GM12878 (cell line): ENCODE measurements around the gene SCYGR6. TPM values are rescaled to one million over a fixed set of nuclear protein-coding genes. Genes with fewer than 3 reads are reported as not detected.

Experiments used
- ATAC-seq: fragments of 200-7000 bp; cut with Tn5 transposase; 3 replicates; pipeline ENCODE4 v1.9.1; 2020; ENCODE audit warnings: mild to moderate bottlenecking, moderate library complexity
- BruUV-seq: library from RNA; stranded (reverse); fragments of 400-500 nt; replicated peaks from 2 replicates; lab custom pipeline; 2021; lab: Mats Ljungman, UMichigan
- CTCF ChIA-PET: fragments of 300-600 bp; sonication (Branson Sonifier 250); formaldehyde crosslinking; extraction: SDS; loops from one replicate; lab custom pipeline; 2021; ENCODE audit warnings: inconsistent platforms; lab: Yijun Ruan, JAX
- POLR2A ChIA-PET: fragments of 350-600 bp; formaldehyde crosslinking; extraction: SDS; loops from one replicate; lab custom pipeline; 2021; ENCODE audit warnings: inconsistent platforms; lab: Charles Lee
- RAD21 ChIA-PET: fragments of 300-600 bp; sonication (Branson Sonifier 250); formaldehyde crosslinking; loops from one replicate; lab custom pipeline; 2023; ENCODE audit warnings: antibody characterized with exemption; ENCODE audit not compliant: unreplicated experiment; lab: Charles Lee
- SMC1A ChIA-PET: fragments of 300-600 bp; sonication (Branson Sonifier 250); formaldehyde crosslinking; loops from one replicate; lab custom pipeline; 2023; ENCODE audit not compliant: unreplicated experiment, uncharacterized antibody; lab: Charles Lee
- DNase-seq: peaks from one replicate; pipeline ENCODE4 v3.0.0-alpha.2; 2011; ENCODE audit warnings: low read depth, low spot score
- FAIRE-seq: peaks from 3 replicates; lab custom pipeline; 2011; peaks lifted over from hg19 to GRCh38; lab: Jason Lieb, UNC
- H2AFZ ChIP-seq: 2 replicates; pipeline ENCODE4 v1.6.0; 2011; ENCODE audit warnings: low read depth, low read length, control low read depth; ENCODE audit not compliant: control insufficient read depth
- H3K27ac ChIP-seq: 2 replicates; pipeline ENCODE4 v1.5.1; 2011; ENCODE audit warnings: control low read depth; ENCODE audit not compliant: control insufficient read depth, insufficient read depth
- H3K27me3 ChIP-seq, 2 experiments: replicated peaks in 1 of 2; 2 replicates each; pipeline versions ENCODE4 v1.6.0 to v1.6.1; 2011; ENCODE audit warnings: low read length in 1 of 2; ENCODE audit not compliant: control insufficient read depth in 2 of 2, insufficient read depth in 2 of 2
- H3K36me3 ChIP-seq, 2 experiments: 2 replicates each; pipeline ENCODE4 v1.5.1; 2011; ENCODE audit warnings: low read length in 1 of 2; ENCODE audit not compliant: control insufficient read depth in 2 of 2, insufficient read depth in 2 of 2
- H3K4me1 ChIP-seq: 2 replicates; pipeline ENCODE4 v1.6.1; 2011; ENCODE audit warnings: mild to moderate bottlenecking, low read length, moderate library complexity, mixed read lengths; ENCODE audit not compliant: control insufficient read depth, insufficient read depth
- H3K4me2 ChIP-seq: 2 replicates; pipeline ENCODE4 v1.6.0; 2011; ENCODE audit warnings: control low read depth; ENCODE audit not compliant: control insufficient read depth, insufficient read depth
- H3K4me3 ChIP-seq: fragments of 200-600 bp; sonication (generic); 2 replicates; pipeline ENCODE4 v1.5.1; 2016
- H3K79me2 ChIP-seq: 2 replicates; pipeline ENCODE4 v1.6.0; 2011; ENCODE audit warnings: low read length; ENCODE audit not compliant: control insufficient read depth, insufficient read depth
- H3K9ac ChIP-seq: 2 replicates; pipeline ENCODE4 v1.8.0; 2011; ENCODE audit warnings: low read length, control low read depth, mixed read lengths; ENCODE audit not compliant: control insufficient read depth, insufficient read depth
- H3K9me3 ChIP-seq: replicated peaks from 3 replicates; pipeline ENCODE4 v1.5.1; 2011; ENCODE audit warnings: mild to moderate bottlenecking, low read length; ENCODE audit not compliant: control insufficient read depth, insufficient read depth
- H4K20me1 ChIP-seq: 2 replicates; pipeline ENCODE4 v1.6.0; 2011; ENCODE audit not compliant: control insufficient read depth, insufficient read depth
- CBFB ChIP-seq: IDR thresholded peaks from 2 replicates; pipeline ENCODE4 v1.6.1; 2016; ENCODE audit warnings: antibody characterized with exemption, low read depth
- CHD1 ChIP-seq: IDR thresholded peaks from 2 replicates; pipeline ENCODE4 v1.6.1; 2012; ENCODE audit warnings: low read depth, low read length, improper control_type of control experiment
- EGR1 ChIP-seq, 2 experiments: IDR thresholded peaks; 1 replicate in 1 of 2; 2 replicates in 1 of 2; pipeline ENCODE4 v1.6.1; 2011 to 2012; ENCODE audit warnings: low read depth in 2 of 2, low read length in 2 of 2, borderline replicate concordance in 1 of 2, mild to moderate bottlenecking in 1 of 2, moderate library complexity in 1 of 2
- ESRRA ChIP-seq: IDR thresholded peaks from 2 replicates; pipeline ENCODE4 v1.6.1; 2012; ENCODE audit warnings: mild to moderate bottlenecking, low read length, improper control_type of control experiment
- ETV6 ChIP-seq, 2 experiments: fragments of 450-650 bp in 1 of 2; IDR thresholded peaks in 1 of 2; conservative IDR thresholded peaks in 1 of 2; 2 replicates each; pipeline ENCODE4 v1.6.1; 2014; ENCODE audit warnings: antibody characterized with exemption in 1 of 2, borderline replicate concordance in 1 of 2, low read depth in 1 of 2, mild to moderate bottlenecking in 1 of 2, moderate library complexity in 1 of 2
- FOS ChIP-seq: IDR thresholded peaks from 3 replicates; pipeline ENCODE4 v1.6.1; 2011; ENCODE audit warnings: borderline replicate concordance; ENCODE audit not compliant: insufficient read length; ENCODE audit errors: extremely low read depth
- GABPA ChIP-seq: IDR thresholded peaks from 2 replicates; pipeline ENCODE4 v1.6.1; 2014; ENCODE audit warnings: antibody characterized with exemption, low read depth, mild to moderate bottlenecking, inconsistent platforms
- HDAC6 ChIP-seq: fragments of 200-600 bp; sonication (generic); IDR thresholded peaks from one replicate; pipeline ENCODE4 v1.8.0; 2017; ENCODE audit warnings: antibody characterized with exemption; ENCODE audit not compliant: unreplicated experiment
- KLF5 ChIP-seq: fragments of 450-650 bp; IDR thresholded peaks from 2 replicates; pipeline ENCODE4 v1.6.1; 2014; ENCODE audit warnings: mild to moderate bottlenecking; ENCODE audit not compliant: partially characterized antibody
- MXI1 ChIP-seq: fragments of 150-350 bp; IDR thresholded peaks from 2 replicates; pipeline ENCODE4 v1.6.1; 2011; ENCODE audit warnings: low read depth, mild to moderate bottlenecking, inconsistent platforms, low read length, improper control_type of control experiment
- NFYA ChIP-seq: IDR thresholded peaks from 2 replicates; pipeline ENCODE4 v1.6.1; 2011; ENCODE audit warnings: low read depth, mild to moderate bottlenecking, low read length, improper control_type of control experiment, borderline replicate concordance
- NFYB ChIP-seq: IDR thresholded peaks from 2 replicates; pipeline ENCODE4 v1.6.1; 2011; ENCODE audit warnings: low read depth, mild to moderate bottlenecking, low read length, improper control_type of control experiment, moderate library complexity; ENCODE audit not compliant: insufficient read depth
- NR2F1 ChIP-seq: fragments of 450-650 bp; conservative IDR thresholded peaks from 2 replicates; pipeline ENCODE4 v1.6.1; 2017; ENCODE audit warnings: mild to moderate bottlenecking
- POLR2A ChIP-seq: IDR thresholded peaks from 2 replicates; pipeline ENCODE4 v1.6.1; 2011; ENCODE audit warnings: low read depth, mild to moderate bottlenecking, low read length
- POU2F2 ChIP-seq: IDR thresholded peaks from 3 replicates; pipeline ENCODE4 v1.6.1; 2011; ENCODE audit warnings: low read depth, mild to moderate bottlenecking, low read length, borderline replicate concordance
- RAD21 ChIP-seq: IDR thresholded peaks from 2 replicates; pipeline ENCODE4 v1.6.1; 2011; ENCODE audit warnings: mild to moderate bottlenecking, low read depth, low read length, moderate library complexity; ENCODE audit not compliant: insufficient read depth
- SIN3A ChIP-seq: IDR thresholded peaks from 2 replicates; pipeline ENCODE4 v1.6.1; 2012; ENCODE audit warnings: low read depth, low read length, improper control_type of control experiment
- SMAD1 ChIP-seq: fragments of 450-650 bp; IDR thresholded peaks from 2 replicates; pipeline ENCODE4 v1.6.1; 2018; ENCODE audit warnings: mild to moderate bottlenecking, low read depth; ENCODE audit not compliant: partially characterized antibody
- SP1 ChIP-seq: IDR thresholded peaks from one replicate; pipeline ENCODE4 v1.6.1; 2011; ENCODE audit warnings: low read depth, low read length
- SREBF2 ChIP-seq: IDR thresholded peaks from 2 replicates; pipeline ENCODE4 v1.6.1; 2012; ENCODE audit warnings: mild to moderate bottlenecking, low read length
- SUZ12 ChIP-seq: fragments of 200-600 bp; sonication (generic); IDR thresholded peaks from one replicate; pipeline ENCODE4 v1.6.1; 2018; ENCODE audit warnings: antibody characterized with exemption, mild to moderate bottlenecking; ENCODE audit not compliant: unreplicated experiment
- TARDBP ChIP-seq: IDR thresholded peaks from 2 replicates; pipeline ENCODE4 v1.6.1; 2016; ENCODE audit warnings: borderline replicate concordance
- TCF12 ChIP-seq: IDR thresholded peaks from 2 replicates; pipeline ENCODE4 v1.6.1; 2011; ENCODE audit warnings: low read depth, mild to moderate bottlenecking, low read length
- YBX1 ChIP-seq: fragments of 450-650 bp; IDR thresholded peaks from 2 replicates; pipeline ENCODE4 v1.6.1; 2016; ENCODE audit warnings: antibody characterized with exemption
- YY1 ChIP-seq: IDR thresholded peaks from 2 replicates; pipeline ENCODE4 v1.6.1; 2011; ENCODE audit warnings: low read depth, mild to moderate bottlenecking, low read length
- WGBS: methylation state at CpG from one replicate; pipeline ENCODE4 v1.1.6; 2016; ENCODE audit warnings: low lambda C conversion rate; ENCODE audit not compliant: insufficient replicate concordance, insufficient coverage; ENCODE audit errors: missing lambda C conversion rate; 5-methylcytosine and 5-hydroxymethylcytosine counted together
- in situ Hi-C: fragments of 300-500 bp; cut with MboI; formaldehyde crosslinking; loops from 9 replicates; pipeline ENCODE4 v1.14.3; 2018; ENCODE audit warnings: mixed read lengths
- intact Hi-C: fragments of 100-400 bp; cut with micrococcal nuclease; formaldehyde crosslinking; loops from one replicate; pipeline ENCODE4 v1.14.2; 2022; ENCODE audit not compliant: unreplicated experiment
- polyA plus RNA-seq, 11 experiments: library from polyadenylated mRNA; depleted of rRNA in 4 of 11; unstranded in 6 of 11; stranded (reverse) in 5 of 11; fragments of >200 nt; fragmentation: Nextera tagmentation in 4 of 11; fragmentation: Illumina TruSeq in 1 of 11; extraction: Ambion mirVana in 4 of 11; extraction: Trizol in 1 of 11; gene quantifications; 1 replicate in 1 of 11; 2 replicates in 10 of 11; pipeline versions ENCODE4 v1.2.1 to v1.2.3, GENCODE V29; 2011 to 2016; ENCODE audit warnings: inconsistent platforms in 2 of 11, missing spikeins in 2 of 11, low read depth in 1 of 11
- total RNA-seq, 4 experiments: library from RNA; depleted of rRNA in 3 of 4; stranded (reverse); fragments of >200 nt in 3 of 4; fragmentation: Illumina TruSeq in 1 of 4; extraction: Trizol in 1 of 4; gene quantifications; 2 replicates each; pipeline versions ENCODE4 v1.2.1 to v1.2.3, GENCODE V29; 2013 to 2021
- TF ChIP-seq, protein P1 (sequence below): IDR thresholded peaks from 2 replicates; pipeline ENCODE4 v1.6.1; 2012; ENCODE audit warnings: low read depth, low read length, improper control_type of control experiment

SCYGR6 gene
- total and polyA plus RNA-seq, 10 of the 15 experiments (the other 5 are each of a cell fraction or from before 2014, with no cell fraction given), result not detected

- Histone ChIP-seq H3K4me1 (no peaks in the 10 kb centered on the region), H3K36me3 (no peaks in the 10 kb centered on the region), H3K9ac (no peak overlapping the region), H3K79me2 (no peaks in the 10 kb centered on the region), H2AFZ (peak overlapping the region; percentile 34; the same call in 1 of the 2 replicates), H4K20me1 (no peaks in the 10 kb centered on the region), H3K4me3 (no peak overlapping the region), H3K9me3 (no peaks in the 10 kb centered on the region), H3K27ac (no peak overlapping the region), H3K4me2 (no peak overlapping the region), H3K27me3 (no peaks in the 10 kb centered on the region)
- CTCF ChIA-PET, result interaction anchor here (0.6 to 13.3 kb wide), 76 partner anchors 8 to 964 kb away, joined by 3 to 387 read pairs (median 4); partner anchors contain the start of genes MFF, SCYGR5, SCYGR8 and TM4SF20
- POLR2A ChIA-PET, result interaction anchor here (0.6 to 1.5 kb wide), 5 partner anchors 39 to 361 kb away, joined by 3 to 5 read pairs (median 3); no protein-coding TSS in a partner anchor
- DNase-seq (no peak), ATAC-seq (peak; percentile 100), FAIRE-seq (peak; percentile 86)
- intact Hi-C loops, result loop anchor here (1.0 to 5.0 kb wide), 5 partner anchors 108 to 637 kb away; partner anchors contain the start of gene AGFG1
- RAD21 ChIA-PET, result interaction anchor here (0.6 to 3.7 kb wide), 51 partner anchors 8 to 637 kb away, joined by 3 to 60 read pairs (median 4); partner anchors contain the start of gene SCYGR1
- SMC1A ChIA-PET, result interaction anchor here (0.6 to 6.5 kb wide), 58 partner anchors 10 to 636 kb away, joined by 3 to 64 read pairs (median 4); partner anchors contain the start of gene SLC19A3
- no TSS peak for BruUV-seq
- in situ Hi-C loops, result loop anchor here (5.0 to 10.0 kb wide), 4 partner anchors 104 to 632 kb away; no protein-coding TSS in a partner anchor
- WGBS, result 17% methylated on average over 11 of the region's 11 CpGs
- TF ChIP-seq ESRRA (no peak; the same call in 1 of the 2 replicates), TCF12 (0 out of 2 replicates have a peak, but pooled peaks have one; percentile 57), SREBF2 (no peak), CBFB (no peak), SP1 (no peak), RAD21 (peak; percentile 93), NFYA (no peak), YBX1 (no peak), CHD1 (no peak), EGR1 (IDR thresholded peaks at IDR 0.05; ENCODE audit: borderline replicate concordance in 1 of 2, low read depth in 2 of 2, low read length in 2 of 2) (no peak), POU2F2 (0 out of 3 replicates have a peak, but pooled peaks have one; percentile 16), TARDBP (no peak), FOS (no peak), SUZ12 (no peak), NFYB (no peak), SIN3A (no peak), NR2F1 (peak; percentile 46), MXI1 (no peak), GABPA (no peak), POLR2A (no peak), YY1 (peak; percentile 91), SMAD1 (no peak), HDAC6 (no peak), KLF5 (no peak), ETV6 (conservative IDR thresholded peaks at IDR 0.05 in 1 of 2, IDR thresholded peaks at IDR 0.05 in 1 of 2; ENCODE audit: borderline replicate concordance in 1 of 2, low read depth in 1 of 2) (no peak)
- TF ChIP-seq, protein P1, sequence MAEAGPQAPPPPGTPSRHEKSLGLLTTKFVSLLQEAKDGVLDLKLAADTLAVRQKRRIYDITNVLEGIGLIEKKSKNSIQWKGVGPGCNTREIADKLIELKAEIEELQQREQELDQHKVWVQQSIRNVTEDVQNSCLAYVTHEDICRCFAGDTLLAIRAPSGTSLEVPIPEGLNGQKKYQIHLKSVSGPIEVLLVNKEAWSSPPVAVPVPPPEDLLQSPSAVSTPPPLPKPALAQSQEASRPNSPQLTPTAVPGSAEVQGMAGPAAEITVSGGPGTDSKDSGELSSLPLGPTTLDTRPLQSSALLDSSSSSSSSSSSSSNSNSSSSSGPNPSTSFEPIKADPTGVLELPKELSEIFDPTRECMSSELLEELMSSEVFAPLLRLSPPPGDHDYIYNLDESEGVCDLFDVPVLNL, result peak; percentile 38; the same call in 1 of the 2 replicates
Observed at GRCh38 chr2:227766373-227766883, 41.9 kb upstream of the SCYGR6 start.
